GM23338 (cell line): ENCODE data around the gene GAPVD1.

Source experiments
- CREB1 ChIP-seq: fragments of 250-450 bp; sonication (Bioruptor Pico); IDR thresholded peaks from 2 replicates; pipeline ENCODE4 v1.5.0; 2020; ENCODE audit warnings: low read depth, mild to moderate bottlenecking, moderate library complexity
- CTCF ChIP-seq, 2 experiments: fragments of 200-600 bp in 1 of 2; sonication (generic) in 1 of 2; conservative IDR thresholded peaks; 2 replicates each; pipeline versions ENCODE4 v1.5.1 to v1.6.1; 2016 to 2017; ENCODE audit warnings: antibody characterized with exemption in 2 of 2, low read depth in 2 of 2, mild to moderate bottlenecking in 2 of 2, moderate library complexity in 1 of 2
- ETS1 ChIP-seq: IDR thresholded peaks from 2 replicates; pipeline ENCODE4 v1.6.1; 2016; ENCODE audit warnings: antibody characterized with exemption
- EZH2 ChIP-seq: fragments of 200-600 bp; sonication (generic); IDR thresholded peaks from one replicate; pipeline ENCODE4 v1.8.0; 2017; ENCODE audit warnings: antibody characterized with exemption, mild to moderate bottlenecking, low read depth; ENCODE audit not compliant: unreplicated experiment
- EZH2phosphoT487 ChIP-seq: fragments of 200-600 bp; sonication (generic); IDR thresholded peaks from one replicate; pipeline ENCODE4 v1.8.1; 2018; ENCODE audit warnings: antibody characterized with exemption; ENCODE audit not compliant: unreplicated experiment
- JUNB ChIP-seq: IDR thresholded peaks from one replicate; pipeline ENCODE4 v1.6.1; 2016; ENCODE audit warnings: antibody characterized with exemption; ENCODE audit not compliant: unreplicated experiment
- NANOG ChIP-seq: IDR thresholded peaks from 2 replicates; pipeline ENCODE4 v1.6.1; 2016; ENCODE audit warnings: antibody characterized with exemption, borderline replicate concordance
- POLR2AphosphoS5 ChIP-seq: IDR thresholded peaks from 2 replicates; pipeline ENCODE4 v1.6.1; 2016; ENCODE audit warnings: antibody characterized with exemption, low read depth
- REST ChIP-seq: IDR thresholded peaks from one replicate; pipeline ENCODE4 v1.6.1; 2018; ENCODE audit warnings: antibody characterized with exemption; ENCODE audit not compliant: unreplicated experiment
- ZNF114 ChIP-seq: fragments of 250-450 bp; sonication (Bioruptor Pico); IDR thresholded peaks from 2 replicates; pipeline ENCODE4 v1.5.0; 2020; ENCODE audit warnings: mild to moderate bottlenecking, moderate library complexity
- ZNF331 ChIP-seq: fragments of 250-450 bp; sonication (Bioruptor Pico); IDR thresholded peaks from 2 replicates; pipeline ENCODE4 v1.5.0; 2020; ENCODE audit warnings: low read depth, mild to moderate bottlenecking, moderate library complexity
- ZNF462 ChIP-seq: fragments of 250-450 bp; sonication (Bioruptor Pico); IDR thresholded peaks from 2 replicates; pipeline ENCODE4 v1.5.0; 2020; ENCODE audit warnings: mild to moderate bottlenecking, moderate library complexity

GRCh38 chr9:125255781-125256391 lies 5.7 kb upstream of the GAPVD1 start:
- no peak for TF ChIP-seq EZH2
- TF ChIP-seq CTCF (conservative IDR thresholded peaks at IDR 0.05; ENCODE audit: low read depth in 2 of 2), result peak; percentile 63 to 76
- TF ChIP-seq REST, result no peak
- no peak for TF ChIP-seq POLR2AphosphoS5
- no peak for TF ChIP-seq EZH2phosphoT487
- no peak for TF ChIP-seq ZNF331
- TF ChIP-seq ETS1, result no peak
- no peak for TF ChIP-seq CREB1 (CRISPR knock-in tag)
- no peak for TF ChIP-seq ZNF462 (CRISPR knock-in tag)
- no peak for TF ChIP-seq JUNB
- no peak for TF ChIP-seq NANOG
- TF ChIP-seq ZNF114, result no peak
